H1 (cell line): ENCODE measurements around the gene DCTN2. TPM values are rescaled to one million over a fixed set of nuclear protein-coding genes. Genes with fewer than 3 reads are reported as not detected.
"Not testable (repeated sequence)": the region's sequence is repeated elsewhere in the genome, so short reads cannot be mapped to it uniquely, and the experiment has no call there.

Experiments
- CTCF ChIA-PET: fragments of 300-600 bp; sonication (Branson Sonifier 250); formaldehyde crosslinking; loops from one replicate; lab custom pipeline; 2021; ENCODE audit not compliant: partially characterized antibody; lab: Charles Lee
- POLR2A ChIA-PET: fragments of 300-600 bp; sonication (Branson Sonifier 250); formaldehyde crosslinking; loops from one replicate; lab custom pipeline; 2021; ENCODE audit warnings: inconsistent platforms; ENCODE audit not compliant: partially characterized antibody; lab: Charles Lee
- DNase-seq, 2 experiments: peaks; one replicate each; pipeline versions ENCODE4 v3.0.0 to v3.0.0-alpha.2; 2010 to 2022; ENCODE audit warnings: low spot score in 2 of 2, low read depth in 1 of 2, mixed read lengths in 1 of 2
- FAIRE-seq: peaks from 2 replicates; lab custom pipeline; 2011; peaks lifted over from hg19 to GRCh38; lab: Jason Lieb, UNC
- H2AFZ ChIP-seq: 2 replicates; pipeline ENCODE4 v1.8.1; 2012; ENCODE audit warnings: low read length, inconsistent platforms
- H2AK5ac ChIP-seq: 2 replicates; pipeline ENCODE4 v1.6.1; 2013; ENCODE audit warnings: low read depth, low read length
- H2BK120ac ChIP-seq: replicated peaks from 2 replicates; pipeline ENCODE3; 2013; ENCODE audit warnings: low read depth, low read length, inconsistent platforms
- H2BK12ac ChIP-seq: 2 replicates; pipeline ENCODE4 v1.6.1; 2013; ENCODE audit warnings: low read depth, low read length
- H2BK15ac ChIP-seq: 2 replicates; pipeline ENCODE4 v1.6.1; 2013; ENCODE audit warnings: low read length
- H2BK20ac ChIP-seq: 2 replicates; pipeline ENCODE4 v1.6.1; 2013; ENCODE audit warnings: low read length
- H2BK5ac ChIP-seq: 2 replicates; pipeline ENCODE4 v1.6.1; 2013; ENCODE audit warnings: low read depth, low read length
- H3K14ac ChIP-seq: 2 replicates; pipeline ENCODE4 v1.6.1; 2013; ENCODE audit warnings: inconsistent platforms; ENCODE audit not compliant: insufficient read length
- H3K18ac ChIP-seq: 2 replicates; pipeline ENCODE4 v1.6.1; 2013; ENCODE audit warnings: low read length; ENCODE audit errors: extremely low read depth
- H3K23ac ChIP-seq: 2 replicates; pipeline ENCODE4 v1.6.1; 2013; ENCODE audit warnings: inconsistent platforms; ENCODE audit not compliant: insufficient read length
- H3K23me2 ChIP-seq: 2 replicates; pipeline ENCODE4 v1.6.1; 2013; ENCODE audit warnings: low read depth, low read length
- H3K27ac ChIP-seq: 2 replicates; pipeline ENCODE4 v1.6.1; 2011; ENCODE audit warnings: low read depth, low read length, inconsistent platforms
- H3K27me3 ChIP-seq, 4 experiments: replicated peaks in 1 of 4; 1 replicate in 1 of 4; 2 replicates in 3 of 4; pipeline versions ENCODE4 v1.6.1 to v1.8.1; 2011 to 2013; ENCODE audit warnings: low read length in 3 of 4, mild to moderate bottlenecking in 3 of 4, inconsistent platforms in 2 of 4, mixed read lengths in 2 of 4, moderate library complexity in 1 of 4; ENCODE audit not compliant: control insufficient read depth in 3 of 4, insufficient read depth in 3 of 4; ENCODE audit errors: extremely low read depth in 1 of 4
- H3K36me3 ChIP-seq, 4 experiments: 2 replicates each; pipeline versions ENCODE4 v1.6.1 to v1.8.1; 2011 to 2013; ENCODE audit warnings: mild to moderate bottlenecking in 4 of 4, low read length in 3 of 4, moderate library complexity in 2 of 4, control low read depth in 1 of 4, inconsistent platforms in 1 of 4; ENCODE audit not compliant: insufficient read depth in 4 of 4, control insufficient read depth in 2 of 4
- H3K4ac ChIP-seq: replicated peaks from 2 replicates; pipeline ENCODE3; 2013; ENCODE audit warnings: low read length, low read depth, mixed read lengths, inconsistent platforms; ENCODE audit not compliant: insufficient read length
- H3K4me1 ChIP-seq, 4 experiments: replicated peaks in 1 of 4; 1 replicate in 1 of 4; 2 replicates in 3 of 4; pipeline versions ENCODE4 v1.6.1 to v1.8.1; 2011 to 2013; ENCODE audit warnings: low read length in 3 of 4, inconsistent platforms in 2 of 4, mixed read lengths in 1 of 4; ENCODE audit not compliant: insufficient read depth in 4 of 4, control insufficient read depth in 3 of 4
- H3K4me2 ChIP-seq, 2 experiments: 2 replicates each; pipeline versions ENCODE4 v1.6.1 to v1.8.1; 2011 to 2013; ENCODE audit warnings: low read depth in 2 of 2, low read length in 2 of 2, control low read depth in 1 of 2, inconsistent platforms in 1 of 2, mild to moderate bottlenecking in 1 of 2; ENCODE audit not compliant: insufficient read depth in 1 of 2
- H3K4me3 ChIP-seq, 4 experiments: fragments of 200-600, 300-600 bp in 1 of 4; sonication (generic), shearing (Covaris generic), sonication (Bioruptor Twin) in 1 of 4; 2 replicates each; pipeline versions ENCODE4 v1.5.1 to v1.8.1; 2011 to 2016; ENCODE audit warnings: low read length in 4 of 4, low read depth in 3 of 4, control low read depth in 2 of 4, inconsistent platforms in 2 of 4, mild to moderate bottlenecking in 2 of 4, mixed read lengths in 1 of 4, moderate library complexity in 1 of 4; ENCODE audit not compliant: insufficient read depth in 2 of 4; ENCODE audit errors: extremely low read depth in 1 of 4
- H3K56ac ChIP-seq: replicated peaks from 2 replicates; pipeline ENCODE3; 2013; ENCODE audit warnings: low read depth, mild to moderate bottlenecking, mixed read lengths, low read length, inconsistent platforms; ENCODE audit not compliant: insufficient read length
- H3K79me1 ChIP-seq: 2 replicates; pipeline ENCODE4 v1.6.1; 2013; ENCODE audit warnings: low read depth, low read length, control low read depth
- H3K79me2 ChIP-seq, 2 experiments: 2 replicates each; pipeline versions ENCODE4 v1.6.1 to v1.8.1; 2012 to 2013; ENCODE audit warnings: low read length in 2 of 2, mild to moderate bottlenecking in 2 of 2, inconsistent platforms in 1 of 2; ENCODE audit not compliant: insufficient read depth in 2 of 2, control insufficient read depth in 1 of 2
- H3K9ac ChIP-seq, 4 experiments: replicated peaks in 1 of 4; 1 replicate in 1 of 4; 2 replicates in 3 of 4; pipeline versions ENCODE4 v1.6.1 to v1.8.1; 2011 to 2013; ENCODE audit warnings: low read depth in 3 of 4, low read length in 3 of 4, control low read depth in 2 of 4, mild to moderate bottlenecking in 2 of 4, moderate library complexity in 2 of 4, inconsistent platforms in 1 of 4; ENCODE audit errors: extremely low read depth in 1 of 4
- H3K9me3 ChIP-seq, 2 experiments: 2 replicates each; pipeline versions ENCODE4 v1.6.1 to v1.8.1; 2012 to 2013; ENCODE audit warnings: mild to moderate bottlenecking in 2 of 2, moderate library complexity in 2 of 2, control low read depth in 1 of 2, inconsistent platforms in 1 of 2, low read depth in 1 of 2, low read length in 1 of 2, mixed read lengths in 1 of 2; ENCODE audit not compliant: insufficient read depth in 2 of 2
- H4K20me1 ChIP-seq, 2 experiments: replicated peaks in 1 of 2; 2 replicates each; pipeline versions ENCODE3 to v1.8.1; 2011 to 2013; ENCODE audit warnings: inconsistent platforms in 2 of 2, low read length in 2 of 2, mild to moderate bottlenecking in 1 of 2; ENCODE audit not compliant: insufficient read depth in 2 of 2, control insufficient read depth in 1 of 2
- H4K5ac ChIP-seq: 2 replicates; pipeline ENCODE4 v1.6.1; 2013; ENCODE audit warnings: low read length, low read depth, mixed read lengths, inconsistent platforms; ENCODE audit not compliant: insufficient read length
- H4K8ac ChIP-seq: 2 replicates; pipeline ENCODE4 v1.8.0; 2013; ENCODE audit warnings: mild to moderate bottlenecking, moderate library complexity, low read length, inconsistent platforms; ENCODE audit not compliant: insufficient read depth; ENCODE audit errors: extremely low read depth
- H4K91ac ChIP-seq: replicated peaks from 2 replicates; pipeline ENCODE3; 2013; ENCODE audit warnings: low read length, mixed read lengths, inconsistent platforms; ENCODE audit not compliant: insufficient read length
- WGBS, 2 experiments: shearing (Covaris generic) in 1 of 2; methylation state at CpG; one replicate each; pipeline versions ENCODE4 v1.1.6 to v1.1.7; 2013 to 2015; ENCODE audit warnings: low lambda C conversion rate in 2 of 2, mixed read lengths in 2 of 2, inconsistent platforms in 1 of 2, low coverage in 1 of 2, missing lambda C conversion rate in 1 of 2; ENCODE audit not compliant: insufficient replicate concordance in 2 of 2, insufficient coverage in 1 of 2, insufficient read length in 1 of 2; ENCODE audit errors: extremely low coverage in 1 of 2, missing lambda C conversion rate in 1 of 2; 5-methylcytosine and 5-hydroxymethylcytosine counted together
- polyA plus RNA-seq, 7 experiments: library from polyadenylated mRNA; depleted of rRNA in 3 of 7; stranded (reverse) in 5 of 7; unstranded in 2 of 7; fragments of >200 nt in 5 of 7; fragments of 200-250 nt in 2 of 7; gene quantifications; 1 replicate in 5 of 7; 2 replicates in 1 of 7; 4 replicates in 1 of 7; pipeline versions ENCODE4 v1.2.1 to v1.2.3, GENCODE V29; 2011 to 2013; ENCODE audit warnings: missing spikeins in 2 of 7, mixed read lengths in 2 of 7
- total RNA-seq: library from RNA; stranded (reverse); fragmentation: NEBNext Ultra II Directional; extraction: Animal tissue kit (Norgen Biotek cat#: 25700); gene quantifications from 2 replicates; pipeline ENCODE4 v1.2.1, GENCODE V29; 2021

Gene DCTN2
- total and polyA plus RNA-seq, 2 of the 8 experiments (the other 6 are each of a cell fraction or from before 2014, with no cell fraction given) = 90.3 to 91.9 TPM

DNA sequence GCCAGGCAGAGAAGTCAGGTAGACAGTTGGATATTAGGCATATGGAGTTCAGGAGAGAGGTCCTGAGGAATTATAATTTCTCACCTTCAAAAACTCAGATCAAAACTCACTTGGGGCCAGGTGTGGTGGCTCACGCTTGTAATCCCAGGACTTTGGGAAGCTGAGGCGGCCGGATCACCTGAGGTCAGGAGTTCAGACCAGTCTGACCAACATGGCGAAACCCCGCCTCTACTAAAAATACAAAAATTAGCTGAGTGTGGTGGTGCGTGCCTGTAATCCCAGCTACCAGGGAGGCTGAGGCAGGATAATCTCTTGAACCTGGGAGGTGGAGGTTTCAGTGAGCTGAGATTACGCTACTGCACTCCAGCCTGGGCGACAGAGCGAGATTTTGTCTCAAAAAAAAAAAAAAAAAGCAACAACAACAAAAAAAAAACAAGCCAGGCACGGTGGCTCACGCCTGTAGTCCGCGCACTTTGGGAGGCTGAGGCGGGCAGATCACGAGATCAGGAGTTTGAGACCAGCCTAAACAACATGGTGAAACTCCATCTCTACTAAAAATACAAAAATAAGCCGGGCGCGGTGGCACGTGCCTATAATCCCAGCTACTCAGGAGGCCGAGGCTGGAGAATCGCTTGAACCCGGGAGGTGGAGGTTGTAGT, 44.6 kb downstream of the DCTN2 start:
- FAIRE-seq, H2BK5ac ChIP-seq, H3K23ac ChIP-seq, H2BK120ac ChIP-seq, H4K91ac ChIP-seq, H3K27me3 ChIP-seq, H3K27ac ChIP-seq, H3K9ac ChIP-seq, H3K18ac ChIP-seq, H3K14ac ChIP-seq, H3K79me2 ChIP-seq, H3K4me3 ChIP-seq, H4K5ac ChIP-seq, H3K4ac ChIP-seq, H3K79me1 ChIP-seq, H2AFZ ChIP-seq, H3K4me1 ChIP-seq, H2BK20ac ChIP-seq, H2AK5ac ChIP-seq, H4K8ac ChIP-seq, H4K20me1 ChIP-seq, H3K23me2 ChIP-seq, H2BK15ac ChIP-seq, DNase-seq, H2BK12ac ChIP-seq, H3K56ac ChIP-seq, H3K4me2 ChIP-seq, H3K9me3 ChIP-seq: not testable (repeated sequence)
- ChIA-PET CTCF (interaction anchor here (0.6 kb wide), 1 partner anchor 12 kb away, joined by 3 read pairs; no protein-coding TSS in a partner anchor), POLR2A (interaction anchor here (1.0 to 1.6 kb wide), 3 partner anchors 21 to 43 kb away, joined by 3 to 5 read pairs (median 5); no protein-coding TSS in a partner anchor)
- H3K36me3 ChIP-seq = peaks cover 48 to 86% (median 76%) of the 10 kb centered on the region in 4 experiments
- 99% methylated on average over 21 of the region's 22 CpGs; no CpG with 5 or more reads in 1 of the 2 experiments for WGBS, 2 experiments
